ENCODE data around the gene SRGAP3.

GRCh38 chr3:9118222-9118621 is 131.2 kb downstream of the SRGAP3 start:
- no peak for TF ChIP-seq CTCF (IDR thresholded peaks at IDR 0.05; ENCODE audit: low read depth, low read length)
- TF ChIP-seq EZH2phosphoT487 (IDR thresholded peaks at IDR 0.05; ENCODE audit: low read depth), result no peak

Data from OCI-LY3 (cell line).